HEK293 (cell line): ENCODE results near the gene PTPN11.
"Not testable (repeated sequence)": the region's sequence is repeated elsewhere in the genome, so short reads cannot be mapped to it uniquely, and the experiment has no call there.

Experiments
- CTCF ChIA-PET: fragments of 350-600 bp; formaldehyde crosslinking; extraction: SDS; loops from one replicate; lab custom pipeline; 2021; ENCODE audit warnings: antibody characterized with exemption; lab: Yijun Ruan, JAX
- POLR2A ChIA-PET: fragments of 300-600 bp; formaldehyde crosslinking; extraction: SDS; loops from one replicate; lab custom pipeline; 2020; ENCODE audit warnings: antibody characterized with exemption, inconsistent platforms; lab: Yijun Ruan, JAX
- H3K27ac ChIP-seq: fragments of 200-500 bp; sonication (Bioruptor generic); 2 replicates; pipeline ENCODE4 v1.5.1; 2014; ENCODE audit warnings: low read depth, low read length, control low read depth, inconsistent platforms; ENCODE audit errors: extremely low read depth
- H3K36me3 ChIP-seq, 2 experiments: fragments of 200-500 bp in 1 of 2; sonication (Bioruptor generic) in 1 of 2; 1 replicate in 1 of 2; 2 replicates in 1 of 2; pipeline ENCODE4 v1.5.1; 2014 to 2017; ENCODE audit warnings: inconsistent platforms in 2 of 2, low read length in 2 of 2; ENCODE audit not compliant: control insufficient read depth in 2 of 2, insufficient read depth in 1 of 2
- H3K4me1 ChIP-seq: fragments of 200-500 bp; sonication (Bioruptor generic); 2 replicates; pipeline ENCODE4 v1.5.1; 2014; ENCODE audit warnings: mild to moderate bottlenecking, low read length, inconsistent platforms; ENCODE audit not compliant: control insufficient read depth, insufficient read depth
- H3K4me3 ChIP-seq: 2 replicates; pipeline ENCODE4 v1.5.1; 2011; ENCODE audit warnings: low read depth, mild to moderate bottlenecking, control low read depth, low read length, moderate library complexity
- H3K9me3 ChIP-seq: fragments of 200-500 bp; sonication (Bioruptor generic); 2 replicates; pipeline ENCODE4 v1.5.1; 2014; ENCODE audit warnings: low read depth, low read length, inconsistent platforms; ENCODE audit not compliant: control insufficient read depth, insufficient read depth
- BCL11A ChIP-seq: fragments of 450-650 bp; formaldehyde crosslinking; IDR thresholded peaks from 2 replicates; pipeline ENCODE4 v1.5.1; 2016; ENCODE audit warnings: low read depth, missing biosample characterization, missing genetic modification characterization
- GLIS1 ChIP-seq: fragments of 450-650 bp; formaldehyde crosslinking; IDR thresholded peaks from 2 replicates; pipeline ENCODE4 v1.5.1; 2016; ENCODE audit warnings: missing biosample characterization, missing genetic modification characterization
- OVOL3 ChIP-seq: fragments of 450-650 bp; formaldehyde crosslinking; IDR thresholded peaks from 2 replicates; pipeline ENCODE4 v1.5.1; 2016; ENCODE audit warnings: missing biosample characterization, missing genetic modification characterization
- PRDM10 ChIP-seq: fragments of 450-650 bp; formaldehyde crosslinking; IDR thresholded peaks from 2 replicates; pipeline ENCODE4 v1.5.1; 2016; ENCODE audit warnings: missing biosample characterization, missing genetic modification characterization
- REPIN1 ChIP-seq: fragments of 450-650 bp; formaldehyde crosslinking; IDR thresholded peaks from 2 replicates; pipeline ENCODE4 v1.5.1; 2017; ENCODE audit warnings: missing biosample characterization, missing genetic modification characterization, low read depth
- TCF7L2 ChIP-seq: IDR thresholded peaks from 2 replicates; pipeline ENCODE4 v1.6.1; 2011; ENCODE audit warnings: low read depth, mild to moderate bottlenecking, inconsistent platforms, low read length, moderate library complexity, borderline replicate concordance
- YY1 ChIP-seq: fragments of 450-650 bp; formaldehyde crosslinking; IDR thresholded peaks from 2 replicates; pipeline ENCODE4 v1.5.1; 2018; ENCODE audit warnings: missing biosample characterization, missing genetic modification characterization
- ZBTB21 ChIP-seq: fragments of 450-650 bp; formaldehyde crosslinking; IDR thresholded peaks from 2 replicates; pipeline ENCODE4 v1.5.1; 2017; ENCODE audit warnings: missing biosample characterization, missing genetic modification characterization
- ZIC2 ChIP-seq: fragments of 450-650 bp; formaldehyde crosslinking; IDR thresholded peaks from 2 replicates; pipeline ENCODE4 v1.5.1; 2016; ENCODE audit warnings: missing biosample characterization, missing genetic modification characterization
- ZNF114 ChIP-seq: fragments of 450-650 bp; formaldehyde crosslinking; IDR thresholded peaks from 2 replicates; pipeline ENCODE4 v1.5.0; 2017; ENCODE audit warnings: missing biosample characterization, missing genetic modification characterization
- ZNF133 ChIP-seq: fragments of 450-650 bp; formaldehyde crosslinking; IDR thresholded peaks from 2 replicates; pipeline ENCODE4 v1.5.1; 2016; ENCODE audit warnings: missing biosample characterization, missing genetic modification characterization
- ZNF16 ChIP-seq: fragments of 450-650 bp; formaldehyde crosslinking; IDR thresholded peaks from 2 replicates; pipeline ENCODE4 v1.5.1; 2016; ENCODE audit warnings: low read depth, missing biosample characterization, missing genetic modification characterization
- ZNF214 ChIP-seq: fragments of 450-650 bp; formaldehyde crosslinking; IDR thresholded peaks from 2 replicates; pipeline ENCODE4 v1.5.1; 2017; ENCODE audit warnings: missing biosample characterization, mild to moderate bottlenecking, missing genetic modification characterization, borderline replicate concordance
- ZNF26 ChIP-seq: fragments of 450-650 bp; formaldehyde crosslinking; IDR thresholded peaks from 2 replicates; pipeline ENCODE4 v1.5.1; 2016; ENCODE audit warnings: missing biosample characterization, missing genetic modification characterization
- ZNF274 ChIP-seq, 2 experiments: fragments of 200-500 bp in 1 of 2; fragments of 450-650 bp in 1 of 2; sonication (Bioruptor generic) in 1 of 2; formaldehyde crosslinking in 1 of 2; IDR thresholded peaks; 2 replicates each; pipeline versions ENCODE4 v1.5.1 to v1.6.1; 2014 to 2016; ENCODE audit warnings: borderline replicate concordance in 1 of 2, inconsistent platforms in 1 of 2, low read length in 1 of 2, missing biosample characterization in 1 of 2, missing genetic modification characterization in 1 of 2
- ZNF302 ChIP-seq: fragments of 450-650 bp; formaldehyde crosslinking; IDR thresholded peaks from 2 replicates; pipeline ENCODE4 v1.5.1; 2016; ENCODE audit warnings: missing biosample characterization, missing genetic modification characterization, low read depth
- ZNF311 ChIP-seq: fragments of 450-650 bp; formaldehyde crosslinking; IDR thresholded peaks from 2 replicates; pipeline ENCODE4 v1.5.1; 2017; ENCODE audit warnings: missing biosample characterization, missing genetic modification characterization, borderline replicate concordance
- ZNF560 ChIP-seq: fragments of 450-650 bp; formaldehyde crosslinking; IDR thresholded peaks from 2 replicates; pipeline ENCODE4 v1.5.1; 2017; ENCODE audit warnings: missing biosample characterization, missing genetic modification characterization, borderline replicate concordance
- ZNF571 ChIP-seq: fragments of 450-650 bp; formaldehyde crosslinking; IDR thresholded peaks from 2 replicates; pipeline ENCODE4 v1.5.0; 2017; ENCODE audit warnings: missing biosample characterization, missing genetic modification characterization
- TF ChIP-seq, protein P1 (sequence below): sonication (generic); formaldehyde crosslinking; IDR thresholded peaks from 2 replicates; pipeline ENCODE4 v1.8.1; 2022; ENCODE audit warnings: mild to moderate bottlenecking, moderate library complexity, missing genetic modification reagents

Gene PTPN11

GRCh38 chr12:112415457-112415856, 3.3 kb upstream of the PTPN11 start:
- POLR2A ChIA-PET, H3K36me3 ChIP-seq, H3K4me3 ChIP-seq, H3K9me3 ChIP-seq, H3K4me1 ChIP-seq, H3K27ac ChIP-seq: not testable (repeated sequence)
- 0 out of 2 replicates have a peak, but pooled peaks have one; percentile 23 for TF ChIP-seq PRDM10 (tag by site-specific recombination)
- CTCF ChIA-PET: interaction anchor here (0.7 kb wide), 1 partner anchor 159 kb away, joined by 4 read pairs; no protein-coding TSS in a partner anchor

DNA sequence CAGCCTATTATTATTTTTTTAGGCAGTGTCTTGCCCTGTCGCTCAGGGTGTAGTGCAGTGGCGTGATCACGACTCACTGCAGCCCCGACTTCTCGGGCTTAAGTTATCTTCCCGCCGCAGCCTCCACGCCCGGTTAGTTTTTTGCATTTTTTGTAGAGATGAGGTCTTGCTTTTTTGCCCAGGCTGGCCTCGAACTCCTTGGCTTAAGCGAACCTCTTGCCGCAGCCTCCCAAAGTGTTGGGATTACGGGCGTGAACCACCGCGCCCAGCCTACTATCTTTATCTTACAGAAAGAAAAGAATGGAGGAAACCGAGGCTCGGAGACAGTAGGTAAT, 507 bp upstream of the PTPN11 start:
- TF ChIP-seq BCL11A (tag by site-specific recombination) (no peak), TCF7L2 (no peak), YY1 (tag by site-specific recombination) (no peak), ZNF302 (no peak), ZNF16 (tag by site-specific recombination) (no peak), REPIN1 (no peak), ZNF571 (no peak), ZIC2 (tag by site-specific recombination) (no peak), ZNF133 (tag by site-specific recombination) (no peak), ZNF560 (no peak), ZBTB21 (no peak), ZNF274 (IDR thresholded peaks at IDR 0.05; ENCODE audit: low read length) (no peak), ZNF274 (tag by site-specific recombination; IDR thresholded peaks at IDR 0.05; ENCODE audit: borderline replicate concordance) (no peak), ZNF214 (tag by site-specific recombination) (no peak), ZNF26 (tag by site-specific recombination) (no peak), GLIS1 (tag by site-specific recombination) (no peak), OVOL3 (tag by site-specific recombination) (no peak), ZNF114 (no peak), ZNF311 (tag by site-specific recombination) (no peak)
- TF ChIP-seq, protein P1, sequence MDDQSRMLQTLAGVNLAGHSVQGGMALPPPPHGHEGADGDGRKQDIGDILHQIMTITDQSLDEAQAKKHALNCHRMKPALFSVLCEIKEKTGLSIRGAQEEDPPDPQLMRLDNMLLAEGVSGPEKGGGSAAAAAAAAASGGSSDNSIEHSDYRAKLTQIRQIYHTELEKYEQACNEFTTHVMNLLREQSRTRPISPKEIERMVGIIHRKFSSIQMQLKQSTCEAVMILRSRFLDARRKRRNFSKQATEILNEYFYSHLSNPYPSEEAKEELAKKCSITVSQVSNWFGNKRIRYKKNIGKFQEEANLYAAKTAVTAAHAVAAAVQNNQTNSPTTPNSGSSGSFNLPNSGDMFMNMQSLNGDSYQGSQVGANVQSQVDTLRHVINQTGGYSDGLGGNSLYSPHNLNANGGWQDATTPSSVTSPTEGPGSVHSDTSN (CRISPR knock-in tag): no peak
- POLR2A ChIA-PET: interaction anchor here (0.7 to 1.0 kb wide), 2 partner anchors 13 to 153 kb away, joined by 3 to 6 read pairs; no protein-coding TSS in a partner anchor
- Histone ChIP-seq H3K9me3 (no peaks in the 10 kb centered on the region), H3K27ac (peak overlapping the region; percentile 80), H3K36me3 (no peaks in the 10 kb centered on the region), H3K4me3 (peak overlapping the region; percentile 99), H3K4me1 (0 out of 2 replicates have a peak, but pooled peaks cover 4% of the 10 kb centered on the region)
- CTCF ChIA-PET: interaction anchor here (0.5 to 0.7 kb wide), 2 partner anchors 42 to 95 kb away, joined by 3 to 4 read pairs; no protein-coding TSS in a partner anchor
